Lower leg skin (tissue), 4 donors: ENCODE measurements around the gene SIL1. TPM values are rescaled to one million over a fixed set of nuclear protein-coding genes. Genes with fewer than 3 reads are reported as not detected.
A peak's percentile ranks its signal among the peaks of the same experiment; 100 is the strongest.

Experiments used
- DNase-seq, 2 donors: peaks; one replicate each; pipeline ENCODE4 v3.0.0-alpha.2; 2019; ENCODE audit warnings: low spot score in 2 of 2
- H3K4me3 ChIP-seq: fragments of 200-600 bp; sonication (generic); 2 replicates; pipeline ENCODE4 v1.5.1; 2017; ENCODE audit warnings: mild to moderate bottlenecking, low read depth; ENCODE audit not compliant: poor library complexity, severe bottlenecking
- CTCF ChIP-seq, 3 donors: fragments of 450-650 bp; IDR thresholded peaks; one replicate each; pipeline ENCODE4 v1.5.1; 2016; ENCODE audit warnings: antibody characterized with exemption in 3 of 3, mild to moderate bottlenecking in 3 of 3, moderate library complexity in 2 of 3
- POLR2A ChIP-seq, 2 donors: fragments of 450-650 bp; IDR thresholded peaks; one replicate each; pipeline ENCODE4 v1.6.1; 2016 to 2017; ENCODE audit warnings: antibody characterized with exemption in 2 of 2, mild to moderate bottlenecking in 1 of 2, moderate library complexity in 1 of 2
- WGBS, 2 donors: methylation state at CpG; one replicate each; pipeline ENCODE4 v1.1.5; 2018; 5-methylcytosine and 5-hydroxymethylcytosine counted together
- intact Hi-C: fragments of 100-400 bp; cut with DNase I; formaldehyde crosslinking; loops from one replicate; pipeline ENCODE4 v1.15.0; 2023; ENCODE audit warnings: low total_unique reads
- total RNA-seq, 4 donors: library from RNA; depleted of rRNA; stranded (reverse); fragments of >200 nt; gene quantifications; one replicate each; pipeline ENCODE4 v1.1.0, GENCODE V29; 2016

Gene SIL1
- total RNA-seq, 4 donors from 2014 or later = 35.1 to 45.4 (median 39.3) TPM

DNA sequence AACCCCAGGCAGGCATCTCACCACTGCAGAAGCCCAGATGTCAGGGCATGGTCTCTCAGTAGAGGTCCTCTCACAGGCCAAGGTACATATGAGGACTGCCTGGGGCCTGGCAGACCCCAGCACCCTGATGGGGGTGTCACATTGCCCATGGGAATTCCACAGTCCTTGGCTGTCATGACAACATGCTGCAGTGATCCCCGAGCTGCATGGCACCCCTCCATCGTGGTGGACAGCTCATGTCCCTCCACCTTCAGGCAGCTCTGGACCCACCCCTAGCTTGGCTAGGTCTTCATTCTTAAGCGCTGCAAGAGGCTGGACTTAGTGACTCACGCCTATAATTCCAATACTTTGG, 249.0 kb downstream of the SIL1 start:
- no peak overlapping the region for H3K4me3 ChIP-seq
- TF ChIP-seq CTCF (IDR thresholded peaks at IDR 0.05) = no peak
- TF ChIP-seq POLR2A (IDR thresholded peaks at IDR 0.05) = no peak
- no peak for DNase-seq
- intact Hi-C loops = no loop called here
- 81 to 90% methylated on average over 4 of the region's 4 CpGs for WGBS, 2 donors

DNA sequence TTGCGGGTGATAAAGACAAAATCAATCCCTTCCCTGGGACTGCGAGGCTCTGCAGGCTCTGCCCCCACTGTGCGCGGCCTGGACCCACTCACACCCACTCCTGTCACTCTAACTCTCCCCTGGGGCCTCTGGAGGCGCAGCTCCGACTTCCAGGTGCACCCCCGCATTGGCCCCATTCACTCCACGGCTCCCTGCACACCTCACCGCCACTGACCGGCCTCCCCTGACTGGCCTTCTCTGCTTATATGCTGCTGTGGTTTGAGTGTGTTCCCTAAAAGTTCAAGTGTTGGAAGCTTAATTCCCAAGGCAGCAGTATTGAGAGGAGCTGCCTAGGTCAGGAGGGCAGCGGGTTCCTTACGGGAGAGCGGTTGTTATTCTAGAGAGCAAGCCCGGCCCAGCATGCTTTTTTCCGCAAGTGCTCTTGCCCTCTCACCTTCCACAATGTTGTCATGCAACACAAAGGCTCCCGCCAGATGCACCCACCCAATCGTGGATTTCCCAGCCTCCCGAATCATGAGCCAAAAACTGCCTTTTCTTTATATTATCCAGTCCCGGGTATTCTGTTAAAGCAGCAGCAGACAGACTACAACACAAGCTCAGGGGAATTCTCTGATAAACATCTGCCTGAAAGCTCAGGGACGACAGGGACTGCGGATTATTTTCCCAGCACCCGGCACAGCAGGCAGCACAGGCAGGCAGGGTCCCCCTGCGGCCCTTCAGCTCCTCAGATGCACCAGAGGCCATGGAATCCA, 249.5 kb downstream of the SIL1 start:
- no peak for TF ChIP-seq CTCF (IDR thresholded peaks at IDR 0.05)
- no peak for TF ChIP-seq POLR2A (IDR thresholded peaks at IDR 0.05)
- WGBS, 2 donors = 82 to 85% methylated on average over 22 to 23 of the region's 23 CpGs
- no peak for DNase-seq
- intact Hi-C loops = no loop called here
- no peak overlapping the region for H3K4me3 ChIP-seq

DNA sequence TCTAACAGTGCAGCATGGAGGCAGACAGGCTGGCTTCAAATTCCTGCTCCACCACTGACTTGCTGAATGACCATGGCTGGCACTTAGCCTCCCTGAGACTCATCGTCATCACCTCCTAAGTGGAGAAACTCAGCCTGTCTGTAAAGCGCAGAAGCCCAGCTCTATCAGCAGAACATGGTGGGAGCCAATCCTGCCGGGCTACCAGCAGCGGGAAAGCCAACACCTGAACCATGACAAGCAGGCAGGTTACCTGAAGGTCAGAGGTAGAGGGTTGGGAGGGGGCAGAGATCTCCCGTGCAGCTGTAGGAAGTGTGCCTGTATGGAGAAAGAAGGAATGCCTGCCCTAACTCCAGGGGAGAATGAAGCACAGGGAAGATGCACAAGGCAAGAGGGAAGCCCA, 250.4 kb downstream of the SIL1 start:
- H3K4me3 ChIP-seq = no peak overlapping the region
- WGBS, 2 donors = 90 to 94% methylated on average over 5 of the region's 5 CpGs
- DNase-seq = peak in 1 of 2 donors; percentile 37
- intact Hi-C loops = no loop called here
- no peak for TF ChIP-seq CTCF (IDR thresholded peaks at IDR 0.05)
- no peak for TF ChIP-seq POLR2A (IDR thresholded peaks at IDR 0.05)

DNA sequence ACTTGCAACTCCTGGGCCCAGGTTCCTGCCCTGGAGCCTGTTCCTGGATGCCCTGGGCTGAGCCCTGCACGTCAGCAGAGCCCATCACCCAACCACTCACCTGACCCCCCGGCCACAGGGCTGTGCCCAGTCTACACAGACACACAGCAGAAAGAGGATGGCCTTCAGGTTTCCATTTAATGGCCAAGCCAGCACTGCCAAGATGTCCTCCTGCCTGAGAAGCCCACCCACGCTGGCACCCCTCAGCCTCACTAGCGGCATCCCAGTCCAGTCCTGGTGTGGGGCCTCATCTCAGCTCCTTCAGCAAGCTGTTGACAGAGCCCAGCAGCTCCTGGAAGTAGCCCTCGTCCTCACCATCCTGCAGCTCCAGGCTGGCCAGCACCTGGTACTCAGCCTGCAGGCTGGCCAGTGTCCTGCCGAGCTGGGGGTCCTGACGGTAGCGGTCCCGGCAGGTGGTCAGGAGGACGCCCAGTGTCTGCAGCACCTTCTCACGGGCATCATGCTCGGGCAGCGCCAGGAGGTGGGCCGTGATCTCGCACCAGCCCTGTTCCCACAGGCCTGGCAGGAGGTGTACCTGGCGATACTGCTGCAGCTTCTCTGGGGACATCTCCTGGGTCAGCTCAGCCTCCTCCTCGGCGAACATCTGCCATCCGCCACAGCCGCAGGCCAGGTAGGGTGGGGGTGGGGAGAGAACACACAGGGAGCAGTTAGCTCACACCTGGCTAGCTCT, 251.2 kb downstream of the SIL1 start:
- 95 to 97% methylated on average over 20 of the region's 20 CpGs for WGBS, 2 donors
- intact Hi-C loops = no loop called here
- H3K4me3 ChIP-seq = no peak overlapping the region
- peak in 1 of 2 donors; percentile 70 for DNase-seq
- no peak for TF ChIP-seq CTCF (IDR thresholded peaks at IDR 0.05)
- TF ChIP-seq POLR2A (IDR thresholded peaks at IDR 0.05) = no peak

DNA sequence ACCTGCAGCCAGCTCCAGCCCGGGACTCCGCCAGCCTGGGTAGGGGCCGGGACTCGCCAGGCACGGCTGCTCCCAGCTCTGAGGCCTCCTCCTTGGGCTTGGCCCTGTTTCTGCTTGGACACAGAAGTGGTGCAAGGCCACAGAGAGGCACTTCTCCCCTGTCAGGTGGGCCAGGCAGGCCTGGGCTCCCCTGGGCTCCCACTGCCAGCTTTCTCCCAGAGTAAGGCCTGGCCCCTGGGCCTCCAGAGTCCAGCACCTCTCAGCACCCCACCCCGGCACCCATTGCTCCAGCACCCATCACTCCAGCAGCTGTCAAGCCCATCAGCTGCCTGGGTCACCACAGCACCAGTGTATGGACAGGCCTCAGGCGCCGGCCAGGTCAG, 251.9 kb downstream of the SIL1 start:
- no peak overlapping the region for H3K4me3 ChIP-seq
- DNase-seq = peak in 1 of 2 donors; percentile 82
- intact Hi-C loops = no loop called here
- TF ChIP-seq POLR2A (IDR thresholded peaks at IDR 0.05) (no peak), CTCF (IDR thresholded peaks at IDR 0.05) (no peak)
- 86 to 93% methylated on average over 6 of the region's 8 CpGs for WGBS, 2 donors
